GM12872 (cell line): ENCODE measurements around the gene MAP3K20.

Experiments used
- TF ChIP-seq, protein P1 (sequence below): IDR thresholded peaks from 3 replicates; pipeline ENCODE4 v1.5.1; 2011; ENCODE audit warnings: low read depth, mild to moderate bottlenecking, low read length, moderate library complexity; ENCODE audit not compliant: insufficient read depth

MAP3K20 gene

DNA sequence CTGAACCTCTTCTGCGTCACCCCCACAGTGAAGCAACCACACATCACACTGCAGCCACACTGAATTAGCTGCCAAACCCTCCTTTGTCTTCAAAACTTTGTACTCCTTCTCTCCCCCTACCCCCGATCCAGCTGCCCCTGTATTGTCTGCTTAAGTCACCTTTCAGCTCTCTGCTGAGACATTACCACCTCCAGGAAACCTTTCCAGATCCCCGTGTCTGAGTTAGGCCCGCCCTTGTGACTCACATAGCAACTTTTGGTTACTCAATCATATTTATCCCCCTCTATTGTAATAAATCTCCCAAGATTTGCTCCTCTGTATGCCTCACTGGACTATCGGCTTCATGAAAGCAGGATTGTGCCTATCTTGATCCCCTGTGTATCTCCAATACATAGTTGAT, 196.2 kb downstream of the MAP3K20 start:
- TF ChIP-seq, protein P1, sequence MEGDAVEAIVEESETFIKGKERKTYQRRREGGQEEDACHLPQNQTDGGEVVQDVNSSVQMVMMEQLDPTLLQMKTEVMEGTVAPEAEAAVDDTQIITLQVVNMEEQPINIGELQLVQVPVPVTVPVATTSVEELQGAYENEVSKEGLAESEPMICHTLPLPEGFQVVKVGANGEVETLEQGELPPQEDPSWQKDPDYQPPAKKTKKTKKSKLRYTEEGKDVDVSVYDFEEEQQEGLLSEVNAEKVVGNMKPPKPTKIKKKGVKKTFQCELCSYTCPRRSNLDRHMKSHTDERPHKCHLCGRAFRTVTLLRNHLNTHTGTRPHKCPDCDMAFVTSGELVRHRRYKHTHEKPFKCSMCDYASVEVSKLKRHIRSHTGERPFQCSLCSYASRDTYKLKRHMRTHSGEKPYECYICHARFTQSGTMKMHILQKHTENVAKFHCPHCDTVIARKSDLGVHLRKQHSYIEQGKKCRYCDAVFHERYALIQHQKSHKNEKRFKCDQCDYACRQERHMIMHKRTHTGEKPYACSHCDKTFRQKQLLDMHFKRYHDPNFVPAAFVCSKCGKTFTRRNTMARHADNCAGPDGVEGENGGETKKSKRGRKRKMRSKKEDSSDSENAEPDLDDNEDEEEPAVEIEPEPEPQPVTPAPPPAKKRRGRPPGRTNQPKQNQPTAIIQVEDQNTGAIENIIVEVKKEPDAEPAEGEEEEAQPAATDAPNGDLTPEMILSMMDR = no peak

- TF ChIP-seq, protein P1 = no peak
Observed at GRCh38 chr2:173272849-173273248, 197.2 kb downstream of the MAP3K20 start.

DNA sequence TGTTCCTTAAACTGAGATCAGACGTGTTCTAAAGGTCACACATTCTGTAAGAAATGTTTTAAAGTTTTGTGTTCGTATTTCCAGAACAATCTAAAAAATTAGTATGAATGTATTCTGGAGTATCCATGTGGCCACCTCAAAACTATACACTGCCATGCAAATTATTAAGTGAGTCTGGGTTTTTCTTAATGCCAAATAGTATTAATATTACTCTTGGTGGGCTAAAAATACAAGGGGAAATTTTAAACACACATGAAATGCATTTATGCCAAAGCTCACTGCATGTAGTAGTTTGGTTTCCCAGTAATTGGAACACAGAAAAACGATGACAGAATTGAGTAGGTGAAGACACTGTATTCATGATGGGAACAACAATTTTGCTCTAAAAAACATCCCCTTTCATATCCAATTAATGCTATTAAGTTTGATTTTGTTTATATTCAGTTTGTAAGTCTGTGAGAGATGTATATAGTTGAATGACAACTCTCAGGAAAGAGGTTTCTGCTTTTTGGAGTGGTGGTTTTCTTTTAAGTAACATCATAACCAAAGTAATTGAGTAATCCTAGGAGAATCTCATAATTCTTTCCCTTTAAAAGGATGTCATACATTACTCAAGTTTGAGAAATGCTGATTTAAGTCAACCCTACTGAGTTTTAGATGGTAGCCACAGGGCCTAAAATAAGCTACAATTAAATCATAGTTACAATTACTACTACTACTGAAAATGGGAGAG, 203.3 kb downstream of the MAP3K20 start:
- TF ChIP-seq, protein P1 = no peak

DNA sequence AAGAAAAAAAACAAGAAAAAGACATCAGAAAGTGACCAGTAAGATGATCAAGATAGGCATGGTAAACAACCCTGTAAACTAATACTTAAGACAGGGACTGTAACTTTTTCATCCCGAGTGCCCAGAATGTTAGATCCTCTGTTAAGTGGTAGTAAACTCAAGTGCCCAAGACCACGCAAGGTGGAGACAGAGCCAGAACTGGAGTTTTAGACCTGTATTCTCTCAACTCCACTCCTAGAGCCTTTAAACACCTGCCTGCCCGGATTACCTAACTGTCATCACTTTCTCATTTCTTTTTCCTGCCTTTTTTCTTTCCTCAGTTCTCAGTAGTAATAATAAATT, 203.9 kb downstream of the MAP3K20 start:
- TF ChIP-seq, protein P1 = no peak

DNA sequence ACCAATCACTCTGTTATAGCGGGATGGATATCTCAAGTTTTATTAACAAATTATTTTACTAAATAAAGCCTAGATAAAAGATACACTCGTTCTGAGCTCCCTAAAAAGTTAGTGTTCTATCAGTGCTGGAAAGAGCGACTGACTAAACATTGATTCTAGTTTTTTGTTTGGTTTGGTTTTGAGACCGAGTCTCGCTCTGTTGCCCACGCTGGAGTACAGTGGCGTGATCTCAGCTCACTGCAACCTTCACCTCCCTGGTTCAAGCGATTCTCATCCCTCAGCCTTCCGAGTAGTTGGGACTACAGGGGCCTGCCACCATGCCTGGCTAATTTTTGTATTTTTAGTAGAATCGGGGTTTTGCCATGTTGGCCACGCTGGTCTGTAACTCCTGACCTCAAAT, 205.2 kb downstream of the MAP3K20 start:
- TF ChIP-seq, protein P1 = no peak

DNA sequence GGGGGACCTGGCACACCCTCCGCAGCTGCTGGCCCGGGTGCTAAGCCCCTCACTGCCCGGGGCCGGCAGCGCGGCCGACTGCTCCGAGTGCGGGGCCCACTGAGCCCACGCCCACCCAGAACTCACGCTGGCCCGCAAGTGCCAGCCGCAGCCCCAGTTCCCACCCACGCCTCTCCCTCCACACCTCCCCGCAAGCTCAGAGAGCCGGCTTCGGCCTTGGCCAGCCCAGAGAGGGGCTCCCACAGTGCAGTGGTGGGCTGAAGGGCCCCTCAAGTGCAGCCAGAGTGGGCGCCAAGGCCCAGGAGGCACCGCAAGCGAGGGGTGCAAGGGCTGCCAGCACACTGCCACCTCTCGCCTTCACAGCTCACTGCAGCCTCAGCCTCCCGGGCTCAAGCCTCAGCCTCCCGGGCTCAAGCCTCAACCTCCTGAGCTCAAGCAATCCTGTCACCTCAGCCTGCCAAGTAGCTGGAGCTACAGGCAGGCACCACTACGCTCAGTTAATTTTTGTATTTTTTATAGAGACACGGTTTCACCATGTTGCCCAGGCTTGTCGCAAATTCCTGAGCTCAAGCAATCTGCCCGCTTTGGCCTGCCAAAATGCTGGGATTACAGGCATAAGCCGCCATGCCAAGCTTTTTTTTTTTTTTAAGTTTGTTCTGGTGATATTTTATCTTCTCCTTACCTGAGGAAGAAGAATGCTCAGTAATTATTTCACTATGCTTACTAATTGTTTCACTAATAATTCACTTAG, 207.3 kb downstream of the MAP3K20 start:
- TF ChIP-seq, protein P1 = no peak

DNA sequence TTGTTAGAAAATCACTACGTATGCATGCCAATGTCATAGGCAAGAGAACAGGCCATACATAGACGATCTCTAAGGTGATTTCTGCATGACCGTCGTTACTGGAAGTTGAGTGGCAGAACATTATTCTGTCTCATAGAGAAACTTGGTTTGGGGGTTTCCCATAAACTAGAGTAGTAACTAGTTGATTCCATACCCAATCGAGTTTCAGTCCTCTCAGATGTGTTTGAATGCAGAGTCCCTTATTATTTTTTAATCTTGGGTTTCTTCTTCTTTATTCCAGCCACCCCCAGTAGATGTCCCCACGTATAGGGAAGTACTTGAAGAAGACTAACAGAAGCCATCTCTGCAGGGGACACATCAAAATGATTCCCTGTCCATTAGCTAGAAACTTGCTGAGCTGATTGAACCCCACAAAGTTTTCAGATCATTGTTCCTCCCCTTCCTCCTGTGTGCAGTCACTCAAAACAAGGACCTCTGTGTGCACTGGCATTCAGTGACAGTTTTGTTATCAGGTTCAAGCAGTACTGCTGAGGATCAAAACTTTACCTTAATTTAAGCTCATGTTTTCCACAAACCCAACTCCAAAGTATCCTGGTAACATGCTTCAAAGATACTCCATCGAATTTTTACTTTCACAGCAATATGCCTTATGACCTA, 210.6 kb downstream of the MAP3K20 start:
- TF ChIP-seq, protein P1 = peak; percentile 35; the same call in 2 of the 3 replicates
